Choroid plexus epithelial cell (primary cell): ENCODE data around the gene SPACA7.

Source experiments
- DNase-seq: peaks from one replicate; pipeline ENCODE4 v3.0.0-alpha.2; 2010; ENCODE audit warnings: low read depth
- H3K4me3 ChIP-seq: 2 replicates; pipeline ENCODE4 v1.5.1; 2011; ENCODE audit warnings: low read depth, mild to moderate bottlenecking, control low read depth, low read length, moderate library complexity
- CTCF ChIP-seq: conservative IDR thresholded peaks from 2 replicates; pipeline ENCODE4 v1.5.1; 2011; ENCODE audit warnings: low read depth, mild to moderate bottlenecking, control low read depth, inconsistent platforms, low read length, moderate library complexity

SPACA7 gene

DNA sequence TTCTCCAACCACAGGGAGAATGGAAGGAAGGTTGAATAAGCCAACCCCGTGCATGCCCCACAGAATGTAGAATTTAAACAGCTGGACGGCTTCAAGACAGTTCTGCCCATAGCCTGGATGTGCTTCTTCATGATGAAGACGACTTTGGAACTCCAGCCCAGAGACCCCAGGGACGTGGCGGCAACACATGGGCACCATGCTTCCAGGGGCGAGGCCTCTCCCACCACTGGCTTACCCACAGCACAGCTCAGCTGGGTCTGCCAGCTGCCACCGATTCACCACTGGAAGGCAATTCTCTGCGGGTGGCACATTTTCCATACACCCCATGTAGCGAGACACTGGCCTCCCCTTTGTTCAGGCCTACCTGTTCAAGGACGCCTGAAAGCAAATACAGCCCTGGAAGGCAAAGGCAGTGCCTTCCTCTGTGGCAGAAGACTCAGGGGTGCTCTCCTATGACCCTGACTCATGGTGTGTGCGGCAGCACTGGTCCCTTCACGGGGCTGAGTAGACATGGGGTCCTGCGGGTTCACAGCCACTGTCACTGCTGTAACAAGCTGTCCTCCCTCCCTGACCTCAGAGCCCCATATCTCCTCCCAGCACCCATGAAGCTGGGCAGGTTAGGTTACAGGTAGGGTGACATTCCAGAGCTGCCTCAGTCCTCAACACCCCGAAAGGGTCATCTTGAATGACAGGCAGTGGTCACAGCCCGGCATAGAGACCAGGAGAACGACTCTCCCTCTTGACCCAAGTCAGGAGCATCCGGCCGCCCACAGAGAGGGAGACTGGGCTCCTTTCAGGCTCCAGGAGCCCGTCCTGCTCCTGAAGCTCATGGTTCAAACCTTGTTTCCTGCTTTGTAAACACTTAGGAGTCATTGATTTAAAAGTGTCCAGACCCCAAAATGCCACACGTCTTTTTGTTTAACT lies 72.7 kb downstream of the SPACA7 start:
- no peak for DNase-seq
- TF ChIP-seq CTCF: no peak
- no peak overlapping the region for H3K4me3 ChIP-seq

DNA sequence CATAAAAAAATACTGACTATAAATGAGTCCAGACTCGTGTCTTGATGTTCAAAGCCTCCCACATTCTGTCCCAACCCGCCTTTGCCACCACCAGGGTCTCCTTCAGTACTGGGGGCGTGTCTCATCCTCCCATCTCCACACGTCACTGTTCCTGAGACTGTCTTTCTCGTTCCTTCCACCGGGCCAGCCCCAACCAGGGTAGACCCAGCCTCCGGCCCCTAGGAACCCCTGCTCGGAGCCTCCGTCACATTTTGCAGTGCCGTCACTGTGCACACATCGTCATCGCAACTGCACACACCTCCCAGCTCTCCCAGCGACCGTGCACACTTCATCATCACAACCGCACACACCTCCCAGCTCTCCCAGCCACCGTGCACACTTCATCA lies 73.4 kb downstream of the SPACA7 start:
- no peak for DNase-seq
- TF ChIP-seq CTCF: no peak
- H3K4me3 ChIP-seq: no peak overlapping the region

- DNase-seq: no peak
- no peak for TF ChIP-seq CTCF
- H3K4me3 ChIP-seq: no peak overlapping the region
These were observed 74.2 kb downstream of the SPACA7 start for GRCh38 chr13:112450118-112450903.

- no peak for TF ChIP-seq CTCF
- H3K4me3 ChIP-seq: no peak overlapping the region
- DNase-seq: no peak
These were observed 74.7 kb downstream of the SPACA7 start for GRCh38 chr13:112450904-112451240.

DNA sequence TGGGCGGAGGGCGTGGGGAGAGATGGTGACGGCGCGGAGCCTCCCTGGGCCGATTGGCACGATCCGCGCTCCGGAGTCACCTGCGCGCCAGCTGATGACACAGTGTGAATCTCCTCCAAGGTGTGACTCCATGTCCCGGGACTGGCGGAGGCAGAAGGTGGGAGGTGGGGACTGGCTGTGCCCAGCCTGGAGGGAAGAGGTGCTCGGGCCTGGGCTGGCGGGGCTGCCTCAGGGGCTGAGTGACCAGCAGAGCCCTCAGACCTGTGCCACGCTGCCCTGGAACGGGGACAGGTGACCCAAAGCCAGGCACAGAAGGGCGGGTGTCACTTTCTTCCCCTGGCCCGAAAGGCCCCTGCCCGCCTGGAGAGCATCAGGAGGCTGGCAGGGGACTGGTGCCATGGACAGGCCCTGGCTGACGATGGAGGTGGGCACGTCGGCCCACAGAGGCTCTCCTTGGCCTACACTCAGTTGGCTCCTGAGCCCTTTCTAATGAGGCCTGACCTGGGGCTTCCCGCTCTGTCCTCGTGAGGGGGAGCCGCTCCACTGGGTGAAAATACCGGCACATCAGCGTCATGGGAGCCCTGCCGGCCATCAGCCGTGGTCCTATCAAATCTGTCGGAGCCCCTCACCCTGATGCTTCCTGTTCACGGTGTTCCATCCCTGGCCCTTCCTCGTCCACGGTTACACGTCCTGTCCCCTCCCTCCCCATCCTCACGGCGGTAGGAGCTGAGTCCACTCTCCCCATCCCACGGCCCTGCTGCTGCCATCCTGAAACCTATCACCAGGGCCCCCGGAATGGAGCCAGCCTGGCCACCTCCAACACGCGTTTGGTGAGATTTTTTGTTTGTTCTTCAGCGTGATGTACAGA lies 75.6 kb downstream of the SPACA7 start:
- no peak for DNase-seq

More for the DNA sequence above, 75.6 kb downstream of the SPACA7 start:
- no peak overlapping the region for H3K4me3 ChIP-seq
- no peak for TF ChIP-seq CTCF
